HL-60 (cell line): ENCODE measurements around the gene ARHGEF7.

Source experiments
- DNase-seq, 2 experiments: peaks; one replicate each; pipeline ENCODE4 v3.0.0-alpha.2; 2010 to 2020; ENCODE audit warnings: low read depth in 1 of 2, low spot score in 1 of 2
- H3K27ac ChIP-seq: fragments of 250-450 bp; sonication (Bioruptor Pico); replicated peaks from 2 replicates; pipeline ENCODE4 v1.5.1; 2020; ENCODE audit warnings: mild to moderate bottlenecking, moderate library complexity
- H3K27me3 ChIP-seq: fragments of 250-450 bp; sonication (Bioruptor Pico); 2 replicates; pipeline ENCODE4 v1.5.1; 2021; ENCODE audit warnings: mild to moderate bottlenecking, moderate library complexity; ENCODE audit not compliant: insufficient read depth, poor library complexity, severe bottlenecking
- H3K4me3 ChIP-seq: replicated peaks from 2 replicates; pipeline ENCODE4 v1.5.1; 2011; ENCODE audit warnings: mild to moderate bottlenecking, control low read depth, low read length; ENCODE audit not compliant: insufficient read depth
- CTCF ChIP-seq: IDR thresholded peaks from one replicate; pipeline ENCODE4 v1.5.1; 2011; ENCODE audit warnings: low read length, control low read depth, inconsistent platforms; ENCODE audit not compliant: insufficient read depth
- GABPA ChIP-seq: IDR thresholded peaks from 2 replicates; pipeline ENCODE4 v1.6.1; 2012; ENCODE audit warnings: low read depth
- POLR2AphosphoS5 ChIP-seq: IDR thresholded peaks from 2 replicates; pipeline ENCODE4 v1.6.1; 2012; ENCODE audit warnings: low read depth
- REST ChIP-seq: IDR thresholded peaks from 2 replicates; pipeline ENCODE4 v1.6.1; 2012; ENCODE audit warnings: low read depth; ENCODE audit not compliant: insufficient replicate concordance
- SPI1 ChIP-seq: IDR thresholded peaks from 2 replicates; pipeline ENCODE4 v1.6.1; 2012; ENCODE audit warnings: low read depth, mild to moderate bottlenecking, borderline replicate concordance

Gene ARHGEF7

GRCh38 chr13:111324736-111325135, 209.6 kb downstream of the ARHGEF7 start:
- Histone ChIP-seq H3K4me3 (no peak overlapping the region), H3K27ac (no peak overlapping the region), H3K27me3 (peaks cover 4% of the 10 kb centered on the region)
- no peak for TF ChIP-seq REST
- no peak for TF ChIP-seq GABPA
- TF ChIP-seq SPI1: no peak
- no peak for TF ChIP-seq POLR2AphosphoS5
- TF ChIP-seq CTCF: no peak
- no peak for DNase-seq

- DNase-seq: no peak
- Histone ChIP-seq H3K4me3 (no peak overlapping the region), H3K27ac (no peak overlapping the region), H3K27me3 (peaks cover 4% of the 10 kb centered on the region)
- TF ChIP-seq REST (no peak), GABPA (no peak), POLR2AphosphoS5 (no peak), SPI1 (no peak), CTCF (no peak)
Measured at GRCh38 chr13:111325146-111325890, 210.2 kb downstream of the ARHGEF7 start.

- no peak for TF ChIP-seq REST
- TF ChIP-seq SPI1: no peak
- no peak for TF ChIP-seq CTCF
- TF ChIP-seq GABPA: no peak
- TF ChIP-seq POLR2AphosphoS5: no peak
- H3K4me3 ChIP-seq: no peak overlapping the region
- no peak for DNase-seq
Measured at GRCh38 chr13:111325941-111326620, 211.0 kb downstream of the ARHGEF7 start.

More at GRCh38 chr13:111325941-111326620, 211.0 kb downstream of the ARHGEF7 start:
- peaks cover 4% of the 10 kb centered on the region for H3K27me3 ChIP-seq
- no peak overlapping the region for H3K27ac ChIP-seq
